Measurements from ENCODE around the gene HOXB4.

- TF ChIP-seq CTCF (IDR thresholded peaks at IDR 0.05; ENCODE audit: low read length) (no peak), EZH2phosphoT487 (IDR thresholded peaks at IDR 0.05; ENCODE audit: low read length) (no peak), EZH2 (optimal IDR thresholded peaks at IDR 0.05; ENCODE audit: low read depth, low read length) (no peak)
These were observed 3.0 kb downstream of the HOXB4 start for GRCh38 chr17:48575066-48575582.

All from MM.1S (cell line).